ENCODE measurements around the gene SAG. TPM values are rescaled to one million over a fixed set of nuclear protein-coding genes. Genes with fewer than 3 reads are reported as not detected.

SAG gene
- total RNA-seq, 4 donors from 2014 or later = not detected

GRCh38 chr2:233341296-233341695, 33.7 kb downstream of the SAG start:
- Histone ChIP-seq H3K4me1 (no peaks in the 10 kb centered on the region), H3K4me3 (no peak overlapping the region), H3K27me3 (no peaks in the 10 kb centered on the region), H3K36me3 (no peaks in the 10 kb centered on the region), H3K9me3 (no peaks in the 10 kb centered on the region), H3K27ac (replicated peaks in 1 of 4) (no peak overlapping the region)
- 97% methylated on average over 3 of the region's 3 CpGs for WGBS
- DNase-seq (ENCODE audit: extremely low spot score) = no peak
- TF ChIP-seq CTCF (IDR thresholded peaks at IDR 0.05) = no peak
- no peak for TF ChIP-seq EP300 (IDR thresholded peaks at IDR 0.05)
- no peak for TF ChIP-seq POLR2A (IDR thresholded peaks at IDR 0.05; ENCODE audit: low read depth)
- no peak for TF ChIP-seq POLR2AphosphoS5 (IDR thresholded peaks at IDR 0.05)
- intact Hi-C loops (cut with DNase I) = no loop called here

DNA sequence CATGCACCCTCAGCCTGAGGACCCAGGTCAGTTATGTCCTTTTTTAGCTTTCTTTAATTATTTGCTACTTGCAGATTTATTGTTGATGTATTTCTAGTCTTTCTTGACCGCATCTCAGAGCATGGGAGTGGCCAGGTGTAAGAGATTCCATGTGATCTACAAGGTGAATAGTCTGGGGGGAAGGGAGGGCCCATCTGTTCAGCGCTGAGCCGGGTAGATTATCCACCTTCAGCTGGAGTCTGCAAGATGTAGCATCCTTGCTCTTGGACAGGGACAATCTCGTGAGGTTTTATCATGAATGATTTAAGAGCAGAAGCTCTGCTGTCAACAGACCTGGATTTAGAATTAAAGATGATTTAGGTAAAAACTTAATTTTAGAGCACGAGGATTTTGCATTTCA, 34.7 kb downstream of the SAG start:
- Histone ChIP-seq H3K4me3 (no peak overlapping the region), H3K27me3 (no peaks in the 10 kb centered on the region), H3K9me3 (no peaks in the 10 kb centered on the region), H3K4me1 (no peaks in the 10 kb centered on the region), H3K27ac (replicated peaks in 1 of 4) (no peak overlapping the region), H3K36me3 (no peaks in the 10 kb centered on the region)
- intact Hi-C loops (cut with DNase I) = no loop called here
- no peak for DNase-seq (ENCODE audit: extremely low spot score)
- TF ChIP-seq EP300 (IDR thresholded peaks at IDR 0.05) = no peak
- TF ChIP-seq POLR2AphosphoS5 (IDR thresholded peaks at IDR 0.05) = no peak
- no peak for TF ChIP-seq CTCF (IDR thresholded peaks at IDR 0.05)
- TF ChIP-seq POLR2A (IDR thresholded peaks at IDR 0.05; ENCODE audit: low read depth) = no peak
- WGBS = 92% methylated on average over 5 of the region's 5 CpGs

GRCh38 chr2:233343171-233343705, 35.6 kb downstream of the SAG start:
- no peaks in the 10 kb centered on the region for H3K4me1 ChIP-seq
- WGBS = 92% methylated on average over 15 of the region's 15 CpGs
- H3K36me3 ChIP-seq = no peaks in the 10 kb centered on the region
- no peak for DNase-seq (ENCODE audit: extremely low spot score)
- TF ChIP-seq POLR2AphosphoS5 (IDR thresholded peaks at IDR 0.05) = no peak
- no peak for TF ChIP-seq EP300 (IDR thresholded peaks at IDR 0.05)
- no peak for TF ChIP-seq CTCF (IDR thresholded peaks at IDR 0.05)
- no peak for TF ChIP-seq POLR2A (IDR thresholded peaks at IDR 0.05; ENCODE audit: low read depth)
- H3K9me3 ChIP-seq = no peaks in the 10 kb centered on the region
- H3K27ac ChIP-seq (replicated peaks in 1 of 4) = no peak overlapping the region
- H3K27me3 ChIP-seq = no peaks in the 10 kb centered on the region
- intact Hi-C loops (cut with DNase I) = no loop called here
- H3K4me3 ChIP-seq = no peak overlapping the region

DNA sequence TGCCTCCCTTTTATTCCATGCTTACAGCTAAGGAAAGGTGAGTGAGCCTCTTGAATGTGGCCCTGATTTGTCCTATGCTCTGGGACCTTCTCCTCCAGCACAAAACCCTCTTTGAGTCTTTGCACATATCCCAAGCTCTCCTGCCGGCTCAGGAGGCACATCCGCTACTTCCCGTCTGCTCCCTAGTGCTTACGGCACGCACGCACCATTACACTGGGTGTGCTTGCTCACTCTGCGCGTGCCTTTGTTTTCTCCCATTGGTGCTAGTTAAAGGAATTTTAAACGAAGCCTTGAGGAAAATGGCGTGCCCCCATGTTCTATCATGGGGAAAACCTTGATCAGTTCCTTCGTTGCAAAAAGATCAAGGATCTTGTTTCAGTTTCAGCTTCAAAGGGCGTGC, 38.8 kb downstream of the SAG start:
- Histone ChIP-seq H3K4me1 (peaks cover 0 to 26% (median 17%) of the 10 kb centered on the region in 4 donors), H3K27ac (replicated peaks in 1 of 4) (no peak overlapping the region), H3K4me3 (no peak overlapping the region), H3K9me3 (no peaks in the 10 kb centered on the region), H3K27me3 (no peaks in the 10 kb centered on the region), H3K36me3 (no peaks in the 10 kb centered on the region)
- TF ChIP-seq POLR2A (IDR thresholded peaks at IDR 0.05; ENCODE audit: low read depth) (no peak), POLR2AphosphoS5 (IDR thresholded peaks at IDR 0.05) (no peak), EP300 (IDR thresholded peaks at IDR 0.05) (no peak), CTCF (IDR thresholded peaks at IDR 0.05) (no peak)
- 96% methylated on average over 12 of the region's 12 CpGs for WGBS
- intact Hi-C loops (cut with DNase I) = no loop called here
- no peak for DNase-seq (ENCODE audit: extremely low spot score)

GRCh38 chr2:233346930-233347329, 39.3 kb downstream of the SAG start:
- Histone ChIP-seq H3K27me3 (no peaks in the 10 kb centered on the region), H3K27ac (replicated peaks in 1 of 4) (no peak overlapping the region), H3K4me1 (peaks cover 0 to 30% (median 17%) of the 10 kb centered on the region in 4 donors), H3K9me3 (no peaks in the 10 kb centered on the region), H3K36me3 (no peaks in the 10 kb centered on the region), H3K4me3 (no peak overlapping the region)
- WGBS = 72% methylated on average over 9 of the region's 9 CpGs
- TF ChIP-seq POLR2AphosphoS5 (IDR thresholded peaks at IDR 0.05) (no peak), CTCF (IDR thresholded peaks at IDR 0.05) (no peak), POLR2A (IDR thresholded peaks at IDR 0.05; ENCODE audit: low read depth) (no peak), EP300 (IDR thresholded peaks at IDR 0.05) (no peak)
- DNase-seq (ENCODE audit: extremely low spot score) = no peak
- intact Hi-C loops (cut with DNase I) = no loop called here
